Measurements from ENCODE around the gene DENND5B.

GRCh38 chr12:31386364-31386777, 204.6 kb downstream of the DENND5B start:
- TF ChIP-seq POLR2A (IDR thresholded peaks at IDR 0.05), result no peak
- TF ChIP-seq, protein P1, sequence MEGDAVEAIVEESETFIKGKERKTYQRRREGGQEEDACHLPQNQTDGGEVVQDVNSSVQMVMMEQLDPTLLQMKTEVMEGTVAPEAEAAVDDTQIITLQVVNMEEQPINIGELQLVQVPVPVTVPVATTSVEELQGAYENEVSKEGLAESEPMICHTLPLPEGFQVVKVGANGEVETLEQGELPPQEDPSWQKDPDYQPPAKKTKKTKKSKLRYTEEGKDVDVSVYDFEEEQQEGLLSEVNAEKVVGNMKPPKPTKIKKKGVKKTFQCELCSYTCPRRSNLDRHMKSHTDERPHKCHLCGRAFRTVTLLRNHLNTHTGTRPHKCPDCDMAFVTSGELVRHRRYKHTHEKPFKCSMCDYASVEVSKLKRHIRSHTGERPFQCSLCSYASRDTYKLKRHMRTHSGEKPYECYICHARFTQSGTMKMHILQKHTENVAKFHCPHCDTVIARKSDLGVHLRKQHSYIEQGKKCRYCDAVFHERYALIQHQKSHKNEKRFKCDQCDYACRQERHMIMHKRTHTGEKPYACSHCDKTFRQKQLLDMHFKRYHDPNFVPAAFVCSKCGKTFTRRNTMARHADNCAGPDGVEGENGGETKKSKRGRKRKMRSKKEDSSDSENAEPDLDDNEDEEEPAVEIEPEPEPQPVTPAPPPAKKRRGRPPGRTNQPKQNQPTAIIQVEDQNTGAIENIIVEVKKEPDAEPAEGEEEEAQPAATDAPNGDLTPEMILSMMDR (IDR thresholded peaks at IDR 0.05), result no peak
